Measurements from ENCODE around the gene MEAK7.

- TF ChIP-seq POLR2A (IDR thresholded peaks at IDR 0.05), result no peak
- TF ChIP-seq, protein P1, sequence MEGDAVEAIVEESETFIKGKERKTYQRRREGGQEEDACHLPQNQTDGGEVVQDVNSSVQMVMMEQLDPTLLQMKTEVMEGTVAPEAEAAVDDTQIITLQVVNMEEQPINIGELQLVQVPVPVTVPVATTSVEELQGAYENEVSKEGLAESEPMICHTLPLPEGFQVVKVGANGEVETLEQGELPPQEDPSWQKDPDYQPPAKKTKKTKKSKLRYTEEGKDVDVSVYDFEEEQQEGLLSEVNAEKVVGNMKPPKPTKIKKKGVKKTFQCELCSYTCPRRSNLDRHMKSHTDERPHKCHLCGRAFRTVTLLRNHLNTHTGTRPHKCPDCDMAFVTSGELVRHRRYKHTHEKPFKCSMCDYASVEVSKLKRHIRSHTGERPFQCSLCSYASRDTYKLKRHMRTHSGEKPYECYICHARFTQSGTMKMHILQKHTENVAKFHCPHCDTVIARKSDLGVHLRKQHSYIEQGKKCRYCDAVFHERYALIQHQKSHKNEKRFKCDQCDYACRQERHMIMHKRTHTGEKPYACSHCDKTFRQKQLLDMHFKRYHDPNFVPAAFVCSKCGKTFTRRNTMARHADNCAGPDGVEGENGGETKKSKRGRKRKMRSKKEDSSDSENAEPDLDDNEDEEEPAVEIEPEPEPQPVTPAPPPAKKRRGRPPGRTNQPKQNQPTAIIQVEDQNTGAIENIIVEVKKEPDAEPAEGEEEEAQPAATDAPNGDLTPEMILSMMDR (IDR thresholded peaks at IDR 0.05 in 4 of 5, conservative IDR thresholded peaks at IDR 0.05 in 1 of 5), result no peak
Observed at GRCh38 chr16:84535851-84536250, 31.4 kb upstream of the MEAK7 start.

Data from gastrocnemius medialis (tissue), 4 donors.